HG03575 (cell line): ENCODE results near the gene PSMC2.

Experiments used
- ATAC-seq: cut with Tn5 transposase; IDR thresholded peaks from one replicate; pipeline ENCODE4 v1.9.1; 2021; ENCODE audit not compliant: unreplicated experiment, insufficient number of reproducible peaks, low FRiP score; ENCODE audit errors: extremely low read depth

The PSMC2 gene

DNA sequence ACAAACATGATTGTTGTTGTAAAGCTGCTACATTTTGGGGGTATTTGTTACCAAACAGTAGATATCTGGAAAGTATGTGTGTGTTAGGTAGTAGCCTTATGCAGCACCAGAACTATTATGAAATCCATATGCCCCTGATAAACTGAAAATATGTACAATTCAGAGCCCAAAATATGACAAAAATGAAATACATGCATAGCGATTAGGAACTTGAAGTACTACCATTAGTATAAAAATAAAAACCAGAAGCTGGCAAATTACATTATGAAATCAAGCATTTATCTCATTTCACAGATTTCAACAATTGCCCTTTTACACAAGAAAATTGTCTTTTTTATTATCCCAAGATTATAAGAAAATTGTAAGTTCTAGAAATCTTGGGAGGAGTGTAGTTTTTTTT lies 64.7 kb downstream of the PSMC2 start:
- no peak for ATAC-seq

DNA sequence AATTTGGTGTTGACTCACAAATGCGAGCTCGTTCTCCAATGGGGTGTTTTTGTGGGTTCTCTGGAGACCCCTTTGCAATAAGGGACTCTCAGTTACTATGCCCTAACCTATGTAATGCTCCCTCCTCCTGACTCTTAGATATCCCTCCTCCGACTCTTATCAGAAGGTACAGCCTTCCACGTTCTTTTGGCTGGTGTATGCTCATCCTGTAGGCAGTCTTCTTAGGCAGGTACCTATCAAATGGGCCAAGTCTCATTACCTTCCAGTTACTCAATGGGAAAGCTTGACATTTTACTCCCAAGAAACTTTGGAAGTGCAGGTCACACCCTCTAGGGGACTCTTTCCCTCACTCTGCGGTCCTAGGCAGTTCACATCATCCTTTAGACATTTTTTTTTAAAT lies 66.0 kb downstream of the PSMC2 start:
- no peak for ATAC-seq

DNA sequence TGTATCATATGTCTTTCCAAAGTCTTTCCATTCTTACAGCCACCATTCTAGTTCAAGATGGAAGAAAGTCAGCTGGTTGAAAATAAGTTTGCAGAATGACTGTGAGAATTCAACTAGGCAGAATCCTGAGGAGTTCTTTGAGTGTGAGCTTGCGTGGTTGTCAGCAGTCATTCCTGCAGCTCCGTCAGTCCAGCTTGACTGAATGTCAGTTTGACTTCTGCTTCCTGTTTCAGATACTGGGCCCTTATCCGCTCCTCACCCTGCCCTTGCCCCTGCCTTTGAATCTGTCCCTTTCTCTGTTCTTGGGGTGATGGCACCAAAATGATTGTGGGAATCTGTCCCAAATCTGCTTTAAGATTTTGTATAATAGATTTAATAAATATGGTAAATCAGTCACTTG lies 70.8 kb downstream of the PSMC2 start:
- ATAC-seq = no peak
